ENCODE data around the gene NAA25.

Gene NAA25

DNA sequence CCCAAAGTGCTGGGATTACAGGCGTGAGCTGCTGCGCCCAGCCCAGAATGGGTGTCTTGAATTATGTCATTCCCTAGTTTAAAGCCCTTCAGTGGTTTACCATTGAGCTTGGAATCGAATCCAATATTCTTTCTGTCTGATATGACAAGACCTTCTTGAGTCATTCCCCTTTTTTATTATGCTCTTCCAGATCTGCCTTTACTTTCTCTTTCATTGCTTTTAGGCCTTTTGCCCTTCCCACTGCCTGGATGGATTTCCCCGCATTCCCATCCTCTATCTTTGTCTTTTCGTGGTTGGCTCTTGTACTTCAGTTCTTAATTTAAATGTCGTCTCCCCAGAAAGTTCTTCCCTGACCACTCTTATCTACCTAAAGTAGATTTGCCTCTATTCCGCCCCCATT is 18.3 kb upstream of the NAA25 start:
- H2BK120ac ChIP-seq (ENCODE audit: insufficient read depth, low read length, poor library complexity): no peak overlapping the region
- H3K27ac ChIP-seq (ENCODE audit: low read depth, low read length): no peak overlapping the region
- H2BK5ac ChIP-seq (ENCODE audit: low read depth, low read length, poor library complexity): no peak overlapping the region
- peaks cover 2% of the 10 kb centered on the region for H3K79me1 ChIP-seq (ENCODE audit: low read length)
- H3K9ac ChIP-seq (ENCODE audit: low read length): no peak overlapping the region
- H3K4ac ChIP-seq (ENCODE audit: low read depth, low read length): no peak overlapping the region
- no peak overlapping the region for H3K18ac ChIP-seq (ENCODE audit: low read length)
- no peak overlapping the region for H4K8ac ChIP-seq (ENCODE audit: low read depth, low read length)
- no peaks in the 10 kb centered on the region for H3K36me3 ChIP-seq (ENCODE audit: control insufficient read depth in 1 of 2, insufficient read depth in 2 of 2, low read length in 2 of 2)
- H3K79me2 ChIP-seq (ENCODE audit: control insufficient read depth, insufficient read depth, low read length, poor library complexity): peaks cover 2% of the 10 kb centered on the region
- no peak overlapping the region for H4K12ac ChIP-seq (ENCODE audit: low read depth, low read length)
- no CpG with 5 or more reads among the region's 7 CpGs for WGBS (ENCODE audit: extremely low coverage, insufficient coverage, insufficient read length)
- H3K4me2 ChIP-seq (ENCODE audit: low read length): no peak overlapping the region
- no peak overlapping the region for H2BK12ac ChIP-seq (ENCODE audit: low read length)
- no peak for DNase-seq
- peaks cover 0 to 4% of the 10 kb centered on the region in 2 experiments for H3K4me1 ChIP-seq (ENCODE audit: control insufficient read depth in 1 of 2, insufficient read depth in 2 of 2, low read length in 2 of 2)
- H2AFZ ChIP-seq (ENCODE audit: insufficient read depth, low read length, poor library complexity): no peak overlapping the region
- no peak overlapping the region for H3K4me3 ChIP-seq (ENCODE audit: low read depth, low read length)
- H2AK5ac ChIP-seq (ENCODE audit: low read length): no peak overlapping the region
- no peaks in the 10 kb centered on the region for H3K27me3 ChIP-seq (ENCODE audit: insufficient read depth, low read length)
- no peaks in the 10 kb centered on the region for H3K9me3 ChIP-seq (ENCODE audit: insufficient read depth, low read depth, low read length)
- H4K91ac ChIP-seq (ENCODE audit: low read depth, low read length): no peak overlapping the region
- H3K14ac ChIP-seq (ENCODE audit: low read length): no peak overlapping the region
- H3K23ac ChIP-seq (ENCODE audit: low read length): no peak overlapping the region

DNA sequence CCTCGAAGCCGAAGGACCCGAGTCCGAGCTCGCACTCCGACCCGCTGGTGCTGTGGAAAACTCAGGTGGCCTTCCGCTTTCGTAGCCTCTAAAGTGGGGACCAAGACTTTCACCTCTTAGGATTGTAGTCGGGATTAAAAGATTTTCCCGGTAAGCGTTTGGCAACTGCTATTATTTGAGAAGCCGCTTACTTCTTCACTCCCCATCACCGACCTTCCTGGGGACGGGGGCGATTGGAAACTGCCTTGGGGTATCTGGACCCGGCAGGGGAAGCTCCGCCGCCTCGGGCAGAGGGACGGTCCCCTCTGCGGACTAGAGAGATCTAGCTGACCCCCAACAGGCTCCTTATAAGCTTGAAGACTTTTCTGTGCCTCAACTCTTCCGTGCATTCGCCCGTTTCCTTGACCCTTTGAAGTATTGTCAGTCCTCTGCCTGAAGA is 17.4 kb upstream of the NAA25 start:
- Histone ChIP-seq H3K27me3 (ENCODE audit: insufficient read depth, low read length) (no peaks in the 10 kb centered on the region), H4K8ac (ENCODE audit: low read depth, low read length) (peak overlapping the region; percentile 49), H4K91ac (ENCODE audit: low read depth, low read length) (no peak overlapping the region), H3K4ac (ENCODE audit: low read depth, low read length) (peak overlapping the region; percentile 54), H3K36me3 (ENCODE audit: control insufficient read depth in 1 of 2, insufficient read depth in 2 of 2, low read length in 2 of 2) (no peaks in the 10 kb centered on the region), H3K4me3 (ENCODE audit: low read depth, low read length) (peak overlapping the region; percentile 98), H3K4me2 (ENCODE audit: low read length) (peak overlapping the region; percentile 82), H3K18ac (ENCODE audit: low read length) (peak overlapping the region; percentile 24), H3K79me2 (ENCODE audit: control insufficient read depth, insufficient read depth, low read length, poor library complexity) (peaks cover 2% of the 10 kb centered on the region), H2AK5ac (ENCODE audit: low read length) (no peak overlapping the region), H3K9me3 (ENCODE audit: insufficient read depth, low read depth, low read length) (no peaks in the 10 kb centered on the region), H3K9ac (ENCODE audit: low read length) (peak overlapping the region; percentile 85), H4K12ac (ENCODE audit: low read depth, low read length) (peak overlapping the region; percentile 55), H3K4me1 (ENCODE audit: control insufficient read depth in 1 of 2, insufficient read depth in 2 of 2, low read length in 2 of 2) (peaks cover 0 to 4% of the 10 kb centered on the region in 2 experiments), H2BK120ac (ENCODE audit: insufficient read depth, low read length, poor library complexity) (no peak overlapping the region), H3K14ac (ENCODE audit: low read length) (peak overlapping the region; percentile 58), H2BK5ac (ENCODE audit: low read depth, low read length, poor library complexity) (no peak overlapping the region), H2AFZ (ENCODE audit: insufficient read depth, low read length, poor library complexity) (peak overlapping the region; percentile 23), H3K27ac (ENCODE audit: low read depth, low read length) (no peak overlapping the region), H3K23ac (ENCODE audit: low read length) (no peak overlapping the region), H3K79me1 (ENCODE audit: low read length) (peaks cover 2% of the 10 kb centered on the region), H2BK12ac (ENCODE audit: low read length) (no peak overlapping the region)
- DNase-seq: no peak
- WGBS (ENCODE audit: extremely low coverage, insufficient coverage, insufficient read length): no CpG with 5 or more reads among the region's 25 CpGs

DNA sequence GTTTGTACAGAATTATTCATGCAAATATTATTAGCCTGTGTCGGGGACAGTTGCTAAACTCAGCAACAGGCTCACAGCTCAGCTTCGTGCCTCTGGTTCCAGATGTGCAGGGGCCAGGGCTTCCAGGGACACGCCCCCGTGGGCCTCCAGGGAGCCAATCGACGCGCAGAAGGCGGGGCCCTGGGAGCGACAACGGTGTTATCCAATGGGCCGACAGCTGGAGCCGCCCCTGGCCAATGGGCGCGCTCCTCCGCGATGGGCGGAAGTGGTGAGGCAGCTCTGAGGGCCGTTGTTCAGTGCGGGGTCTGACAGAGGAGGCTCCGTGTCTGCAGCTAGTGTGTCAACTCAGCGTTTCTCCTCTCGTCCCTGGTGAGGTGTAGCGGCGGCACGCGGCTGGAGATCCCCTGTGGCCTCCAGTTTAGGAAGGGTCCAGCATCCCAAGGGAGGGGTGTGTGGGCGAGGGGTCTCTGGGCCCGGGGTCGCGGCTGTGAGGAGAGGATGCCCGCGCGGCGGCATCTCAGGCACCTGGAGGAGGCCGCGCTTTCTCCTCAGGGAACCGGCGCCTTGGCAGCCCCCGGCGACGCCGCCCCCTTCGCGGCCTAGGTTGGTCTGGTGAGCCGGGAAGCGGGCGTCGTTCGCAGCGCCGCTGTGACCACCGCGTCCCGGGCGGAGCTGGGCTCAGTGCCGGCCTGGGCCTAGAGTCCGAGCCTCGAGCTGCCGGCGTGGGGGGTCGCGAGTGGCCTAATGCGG is 16.8 kb upstream of the NAA25 start, which contains the start of gene TRAFD1:
TSS of gene TRAFD1 (plus strand) at position 311 of the 750 bp plus-strand sequence. CDS start 4,963 bp downstream, outside the sequence.
- WGBS (ENCODE audit: extremely low coverage, insufficient coverage, insufficient read length): no CpG with 5 or more reads among the region's 63 CpGs

DNA sequence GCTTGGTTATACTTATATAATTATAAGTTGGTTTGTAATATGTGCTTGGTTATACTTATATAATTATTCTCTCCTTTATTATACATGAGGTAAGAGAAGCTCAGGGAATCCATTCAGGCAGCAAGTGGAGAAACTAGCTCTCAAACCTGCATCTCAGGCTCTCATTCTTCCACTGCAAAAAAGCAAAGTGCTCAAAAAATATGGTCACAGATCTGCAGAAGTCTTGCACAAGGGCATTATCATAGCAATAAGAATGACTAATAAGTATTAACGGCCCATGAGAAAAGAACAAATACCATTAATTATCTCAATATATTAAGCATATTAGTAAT is 16.3 kb upstream of the NAA25 start:
- H2BK12ac ChIP-seq (ENCODE audit: low read length): no peak overlapping the region
- no peak overlapping the region for H4K12ac ChIP-seq (ENCODE audit: low read depth, low read length)
- peaks cover 2% of the 10 kb centered on the region for H3K79me1 ChIP-seq (ENCODE audit: low read length)
- H3K27ac ChIP-seq (ENCODE audit: low read depth, low read length): no peak overlapping the region
- H2AK5ac ChIP-seq (ENCODE audit: low read length): no peak overlapping the region
- no peak overlapping the region for H3K4me3 ChIP-seq (ENCODE audit: low read depth, low read length)
- no peaks in the 10 kb centered on the region for H3K27me3 ChIP-seq (ENCODE audit: insufficient read depth, low read length)
- no peak overlapping the region for H3K23ac ChIP-seq (ENCODE audit: low read length)
- no peak for DNase-seq
- H3K18ac ChIP-seq (ENCODE audit: low read length): no peak overlapping the region
- H3K4me1 ChIP-seq (ENCODE audit: control insufficient read depth in 1 of 2, insufficient read depth in 2 of 2, low read length in 2 of 2): peaks cover 0 to 4% of the 10 kb centered on the region in 2 experiments
- H2BK120ac ChIP-seq (ENCODE audit: insufficient read depth, low read length, poor library complexity): no peak overlapping the region
- no peak overlapping the region for H3K4ac ChIP-seq (ENCODE audit: low read depth, low read length)
- no peaks in the 10 kb centered on the region for H3K9me3 ChIP-seq (ENCODE audit: insufficient read depth, low read depth, low read length)
- peak overlapping the region; percentile 15 for H3K4me2 ChIP-seq (ENCODE audit: low read length)
- H3K9ac ChIP-seq (ENCODE audit: low read length): no peak overlapping the region
- no peak overlapping the region for H4K8ac ChIP-seq (ENCODE audit: low read depth, low read length)
- no peaks in the 10 kb centered on the region for H3K36me3 ChIP-seq (ENCODE audit: control insufficient read depth in 1 of 2, insufficient read depth in 2 of 2, low read length in 2 of 2)
- H4K91ac ChIP-seq (ENCODE audit: low read depth, low read length): no peak overlapping the region
- H2AFZ ChIP-seq (ENCODE audit: insufficient read depth, low read length, poor library complexity): no peak overlapping the region
- peaks cover 2% of the 10 kb centered on the region for H3K79me2 ChIP-seq (ENCODE audit: control insufficient read depth, insufficient read depth, low read length, poor library complexity)
- H2BK5ac ChIP-seq (ENCODE audit: low read depth, low read length, poor library complexity): no peak overlapping the region
- no peak overlapping the region for H3K14ac ChIP-seq (ENCODE audit: low read length)
- WGBS (ENCODE audit: extremely low coverage, insufficient coverage, insufficient read length): no CpG with 5 or more reads among the region's 1 CpG

More for the DNA sequence above, 16.8 kb upstream of the NAA25 start, which contains the start of gene TRAFD1:
- Histone ChIP-seq H4K12ac (ENCODE audit: low read depth, low read length) (peak within 1 kb of the TSS; percentile 55), H3K79me1 (ENCODE audit: low read length) (peaks cover 2% of the 10 kb centered on the region), H3K9me3 (ENCODE audit: insufficient read depth, low read depth, low read length) (no peaks in the 10 kb centered on the region), H4K91ac (ENCODE audit: low read depth, low read length) (no peak within 1 kb of the TSS), H3K27me3 (ENCODE audit: insufficient read depth, low read length) (no peaks in the 10 kb centered on the region), H3K4me3 (ENCODE audit: low read depth, low read length) (peak within 1 kb of the TSS; percentile 98), H3K4me2 (ENCODE audit: low read length) (peak within 1 kb of the TSS; percentile 82), H3K23ac (ENCODE audit: low read length) (no peak within 1 kb of the TSS), H2AFZ (ENCODE audit: insufficient read depth, low read length, poor library complexity) (peak within 1 kb of the TSS; percentile 23), H3K18ac (ENCODE audit: low read length) (peak within 1 kb of the TSS; percentile 24), H4K8ac (ENCODE audit: low read depth, low read length) (peak within 1 kb of the TSS; percentile 49), H3K4me1 (ENCODE audit: control insufficient read depth in 1 of 2, insufficient read depth in 2 of 2, low read length in 2 of 2) (peaks cover 0 to 4% of the 10 kb centered on the region in 2 experiments), H3K27ac (ENCODE audit: low read depth, low read length) (no peak within 1 kb of the TSS), H3K9ac (ENCODE audit: low read length) (peak within 1 kb of the TSS; percentile 85), H3K36me3 (ENCODE audit: control insufficient read depth in 1 of 2, insufficient read depth in 2 of 2, low read length in 2 of 2) (no peaks in the 10 kb centered on the region), H2BK120ac (ENCODE audit: insufficient read depth, low read length, poor library complexity) (no peak within 1 kb of the TSS), H3K4ac (ENCODE audit: low read depth, low read length) (peak within 1 kb of the TSS; percentile 54), H2AK5ac (ENCODE audit: low read length) (no peak within 1 kb of the TSS), H2BK5ac (ENCODE audit: low read depth, low read length, poor library complexity) (no peak within 1 kb of the TSS), H3K14ac (ENCODE audit: low read length) (peak within 1 kb of the TSS; percentile 58), H2BK12ac (ENCODE audit: low read length) (no peak within 1 kb of the TSS), H3K79me2 (ENCODE audit: control insufficient read depth, insufficient read depth, low read length, poor library complexity) (peaks cover 2% of the 10 kb centered on the region)
- peak; percentile 98 to 99 for DNase-seq
